Measurements from ENCODE around the gene PAMR1. TPM values are rescaled to one million over a fixed set of nuclear protein-coding genes. Genes with fewer than 3 reads are reported as not detected.

PAMR1 gene
- total and polyA plus RNA-seq, 2 donors (not counting 3 experiments of a cell fraction or from before 2014, with no cell fraction given) = not detected

GRCh38 chr11:35402751-35403660 lies 122.4 kb downstream of the PAMR1 start:
- H3K9ac ChIP-seq (replicated peaks; ENCODE audit: extremely low read depth, insufficient read depth, low read length) = no peak overlapping the region
- no peaks in the 10 kb centered on the region for H3K36me3 ChIP-seq (ENCODE audit: control insufficient read depth in 2 of 2, extremely low read depth in 1 of 2, insufficient read depth in 2 of 2, low read length in 2 of 2)
- POLR2A ChIA-PET = no interaction called here
- no peaks in the 10 kb centered on the region for H3K9me3 ChIP-seq (replicated peaks; ENCODE audit: control insufficient read depth, insufficient read depth, low read length)
- H3K27me3 ChIP-seq (ENCODE audit: control insufficient read depth in 2 of 2, insufficient read depth in 2 of 2, low read length in 2 of 2) = peaks cover 5 to 18% of the 10 kb centered on the region in 2 experiments
- H4K20me1 ChIP-seq (replicated peaks; ENCODE audit: control insufficient read depth, extremely low read depth, insufficient read depth, low read length) = no peaks in the 10 kb centered on the region
- H3K4me1 ChIP-seq (ENCODE audit: control insufficient read depth, extremely low read depth, insufficient read depth, low read length) = no peaks in the 10 kb centered on the region
- no peak for FAIRE-seq
- no peak for TF ChIP-seq MYC (IDR thresholded peaks at IDR 0.05; ENCODE audit: low read depth, low read length)
- TF ChIP-seq POLR2AphosphoS5 (IDR thresholded peaks at IDR 0.05; ENCODE audit: insufficient read depth, low read depth, low read length) = no peak
- no peak for TF ChIP-seq EZH2 (IDR thresholded peaks at IDR 0.05; ENCODE audit: borderline replicate concordance, low read depth, low read length, severe bottlenecking)
- TF ChIP-seq CTCF (IDR thresholded peaks at IDR 0.05; ENCODE audit: extremely low read depth in 1 of 2, insufficient read depth in 1 of 2, low read depth in 1 of 2, low read length in 2 of 2) = no peak
- no peak for TF ChIP-seq JUN (IDR thresholded peaks at IDR 0.05; ENCODE audit: borderline replicate concordance, insufficient read depth, insufficient read length, low read depth)
- no peak for TF ChIP-seq FOS (IDR thresholded peaks at IDR 0.05; ENCODE audit: borderline replicate concordance, insufficient read depth, low read length)
- no peak for TF ChIP-seq POLR2A (IDR thresholded peaks at IDR 0.05; ENCODE audit: low read depth, low read length)
- no peak for TF ChIP-seq MAX (IDR thresholded peaks at IDR 0.05; ENCODE audit: insufficient read depth, insufficient read length)
- no peak for TF ChIP-seq GATA2 (IDR thresholded peaks at IDR 0.05; ENCODE audit: insufficient read depth, insufficient read length, low read depth, low read length)
- no peaks in the 10 kb centered on the region for H3K79me2 ChIP-seq (ENCODE audit: control insufficient read depth, insufficient read depth, low read length)
- dilution Hi-C loops (cut with MboI; ENCODE audit: extremely low pct_ligation_motif_present, low sequenced_read_pairs) = no loop called here
- no peaks in the 10 kb centered on the region for H3K9me1 ChIP-seq (replicated peaks; ENCODE audit: control insufficient read depth, extremely low read depth, insufficient read depth, low read length)
- H3K4me2 ChIP-seq (ENCODE audit: insufficient read depth, low read length) = no peak overlapping the region
- H2AFZ ChIP-seq (ENCODE audit: low read depth, low read length) = no peak overlapping the region
- BruUV-seq (replicated peaks) = no TSS peak
- CTCF ChIA-PET = interaction anchor here (1.4 to 2.0 kb wide), 3 partner anchors 476 to 817 kb away, joined by 4 to 10 read pairs (median 5); no protein-coding TSS in a partner anchor
- no peak overlapping the region for H3K27ac ChIP-seq (ENCODE audit: insufficient read depth, low read depth, low read length)
- no peak for DNase-seq (ENCODE audit: low read depth, low spot score)
- no peak overlapping the region for H3K4me3 ChIP-seq (replicated peaks in 1 of 3; ENCODE audit: insufficient read depth in 1 of 3, low read depth in 1 of 3, low read length in 3 of 3)
- intact Hi-C loops (cut with micrococcal nuclease) = no loop called here
